Liver (tissue), 9 donors: ENCODE measurements around the gene CACHD1. TPM values are rescaled to one million over a fixed set of nuclear protein-coding genes. Genes with fewer than 3 reads are reported as not detected.
A peak's percentile ranks its signal among the peaks of the same experiment; 100 is the strongest.

Experiments
- DNase-seq: peaks from one replicate; pipeline ENCODE4 v3.0.0-alpha.2; 2017; ENCODE audit warnings: low spot score
- H3K27ac ChIP-seq, 2 donors: one replicate each; pipeline ENCODE4 v1.7.0; 2013; ENCODE audit warnings: inconsistent platforms in 2 of 2, low read length in 2 of 2, control low read depth in 1 of 2, low read depth in 1 of 2, mild to moderate bottlenecking in 1 of 2
- H3K27me3 ChIP-seq, 4 donors: one replicate each; pipeline versions ENCODE4 v1.6.1 to v1.7.0; 2013; ENCODE audit warnings: low read length in 3 of 4, inconsistent platforms in 1 of 4, mild to moderate bottlenecking in 1 of 4, moderate library complexity in 1 of 4; ENCODE audit not compliant: control insufficient read depth in 4 of 4, insufficient read depth in 4 of 4
- H3K36me3 ChIP-seq, 4 donors: one replicate each; pipeline versions ENCODE4 v1.6.1 to v1.7.0; 2013; ENCODE audit warnings: low read length in 3 of 4, mild to moderate bottlenecking in 3 of 4, low read depth in 1 of 4, moderate library complexity in 1 of 4; ENCODE audit not compliant: control insufficient read depth in 4 of 4, insufficient read depth in 3 of 4
- H3K4me1 ChIP-seq, 4 donors: one replicate each; pipeline versions ENCODE4 v1.6.1 to v1.7.0; 2013; ENCODE audit warnings: low read length in 3 of 4, mild to moderate bottlenecking in 3 of 4, moderate library complexity in 1 of 4; ENCODE audit not compliant: control insufficient read depth in 4 of 4, insufficient read depth in 4 of 4
- H3K4me3 ChIP-seq, 3 donors: one replicate each; pipeline versions ENCODE4 v1.6.1 to v1.7.0; 2013; ENCODE audit warnings: low read length in 3 of 3, control low read depth in 1 of 3, low read depth in 1 of 3, mild to moderate bottlenecking in 1 of 3
- H3K9ac ChIP-seq, 2 donors: one replicate each; pipeline ENCODE4 v1.7.0; 2013; ENCODE audit warnings: low read length in 2 of 2, mild to moderate bottlenecking in 2 of 2, moderate library complexity in 2 of 2, control low read depth in 1 of 2, low read depth in 1 of 2
- H3K9me3 ChIP-seq, 4 donors: one replicate each; pipeline versions ENCODE4 v1.6.1 to v1.7.0; 2013; ENCODE audit warnings: low read length in 3 of 4; ENCODE audit not compliant: control insufficient read depth in 4 of 4
- ATF3 ChIP-seq: IDR thresholded peaks from 2 replicates; pipeline ENCODE4 v1.6.1; 2016; ENCODE audit warnings: antibody characterized with exemption
- CTCF ChIP-seq: fragments of 150-350 bp; IDR thresholded peaks from 2 replicates; pipeline ENCODE4 v1.5.1; 2017; ENCODE audit warnings: improper control_type of control experiment, low read depth, low read length; ENCODE audit not compliant: missing input control
- EGR1 ChIP-seq, 2 donors: IDR thresholded peaks; 2 replicates each; pipeline ENCODE4 v1.6.1; 2016 to 2018; ENCODE audit warnings: antibody characterized with exemption in 2 of 2, low read depth in 2 of 2
- FOXA1 ChIP-seq: IDR thresholded peaks from 2 replicates; pipeline ENCODE4 v1.6.1; 2016; ENCODE audit warnings: antibody characterized with exemption
- FOXA2 ChIP-seq: IDR thresholded peaks from 2 replicates; pipeline ENCODE4 v1.6.1; 2016; ENCODE audit warnings: antibody characterized with exemption
- GABPA ChIP-seq, 2 donors: IDR thresholded peaks in 1 of 2; conservative IDR thresholded peaks in 1 of 2; 2 replicates each; pipeline ENCODE4 v1.6.1; 2016; ENCODE audit warnings: antibody characterized with exemption in 2 of 2, mild to moderate bottlenecking in 1 of 2, moderate library complexity in 1 of 2
- HNF4A ChIP-seq, 2 donors: conservative IDR thresholded peaks; 2 replicates each; pipeline ENCODE4 v1.6.1; 2016; ENCODE audit warnings: antibody characterized with exemption in 2 of 2, mild to moderate bottlenecking in 2 of 2
- MAX ChIP-seq: IDR thresholded peaks from 2 replicates; pipeline ENCODE4 v1.6.1; 2016; ENCODE audit warnings: antibody characterized with exemption
- NR2F2 ChIP-seq: IDR thresholded peaks from 2 replicates; pipeline ENCODE4 v1.6.1; 2016; ENCODE audit warnings: antibody characterized with exemption
- RAD21 ChIP-seq, 2 donors: IDR thresholded peaks; 2 replicates each; pipeline ENCODE4 v1.6.1; 2016; ENCODE audit warnings: antibody characterized with exemption in 2 of 2, mild to moderate bottlenecking in 2 of 2
- RXRA ChIP-seq, 2 donors: IDR thresholded peaks; 2 replicates each; pipeline ENCODE4 v1.6.1; 2017 to 2018; ENCODE audit warnings: antibody characterized with exemption in 2 of 2, mild to moderate bottlenecking in 1 of 2
- SP1 ChIP-seq: IDR thresholded peaks from 2 replicates; pipeline ENCODE4 v1.6.1; 2018; ENCODE audit warnings: antibody characterized with exemption, mild to moderate bottlenecking
- YY1 ChIP-seq: IDR thresholded peaks from 2 replicates; pipeline ENCODE4 v1.6.1; 2016; ENCODE audit warnings: antibody characterized with exemption, mild to moderate bottlenecking
- ZBTB33 ChIP-seq: IDR thresholded peaks from 2 replicates; pipeline ENCODE4 v1.6.1; 2016; ENCODE audit warnings: antibody characterized with exemption
- WGBS: extraction: QIAGEN DNeasy Blood & Tissue Kit; methylation state at CpG from one replicate; pipeline ENCODE4 v1.1.7; 2013; 5-methylcytosine and 5-hydroxymethylcytosine counted together
- polyA plus RNA-seq, 2 donors: library from polyadenylated mRNA; stranded (reverse) in 1 of 2; unstranded in 1 of 2; fragments of 200-250 nt in 1 of 2; fragments of >200 nt in 1 of 2; fragmentation: Nextera tagmentation in 1 of 2; extraction: Ambion mirVana in 1 of 2; gene quantifications; one replicate each; pipeline versions ENCODE4 v1.2.1 to v1.2.3, GENCODE V29; 2013 to 2015
- total RNA-seq, 2 donors: library from RNA; depleted of rRNA; stranded (reverse); fragments of >200 nt; gene quantifications; one replicate each; pipeline ENCODE4 v1.2.3, GENCODE V29; 2014
- donor health status: healthy.
- donor health status: healthy.
- donor health status: healthy.
- donor health status: healthy.
- donor health status: healthy.

Gene CACHD1
- total and polyA plus RNA-seq, 4 donors: 0.68 to 4.2 (median 2.3) TPM

GRCh38 chr1:64502931-64503330 lies 33.0 kb downstream of the CACHD1 start:
- Histone ChIP-seq H3K9ac (no peak overlapping the region), H3K4me3 (no peak overlapping the region), H3K36me3 (no peaks in the 10 kb centered on the region), H3K27me3 (no peaks in the 10 kb centered on the region), H3K4me1 (peaks cover 0 to 5% (median 1%) of the 10 kb centered on the region in 4 donors), H3K27ac (no peak overlapping the region), H3K9me3 (no peaks in the 10 kb centered on the region)
- TF ChIP-seq GABPA (IDR thresholded peaks at IDR 0.05 in 1 of 2, conservative IDR thresholded peaks at IDR 0.05 in 1 of 2): no peak
- TF ChIP-seq EGR1 (IDR thresholded peaks at IDR 0.05; ENCODE audit: low read depth in 2 of 2): no peak
- TF ChIP-seq MAX: no peak
- TF ChIP-seq NR2F2: peak; percentile 42
- TF ChIP-seq RAD21 (IDR thresholded peaks at IDR 0.05): no peak
- TF ChIP-seq RXRA (IDR thresholded peaks at IDR 0.05): no peak
- TF ChIP-seq FOXA1: no peak
- DNase-seq: no peak
- 77% methylated on average over 2 of the region's 2 CpGs for WGBS

- no peaks in the 10 kb centered on the region for H3K9me3 ChIP-seq
- H3K27ac ChIP-seq: no peak overlapping the region
- 12% methylated on average over 51 of the region's 51 CpGs for WGBS
- DNase-seq: peak; percentile 71
- TF ChIP-seq NR2F2 (no peak), HNF4A (conservative IDR thresholded peaks at IDR 0.05) (no peak), YY1 (no peak), MAX (no peak), GABPA (IDR thresholded peaks at IDR 0.05 in 1 of 2, conservative IDR thresholded peaks at IDR 0.05 in 1 of 2) (no peak), ATF3 (no peak), FOXA1 (no peak), ZBTB33 (no peak), FOXA2 (no peak), RAD21 (IDR thresholded peaks at IDR 0.05) (no peak), EGR1 (IDR thresholded peaks at IDR 0.05; ENCODE audit: low read depth in 2 of 2) (no peak), CTCF (no peak), SP1 (no peak)
- H3K36me3 ChIP-seq: no peaks in the 10 kb centered on the region
- no peaks in the 10 kb centered on the region for H3K27me3 ChIP-seq
- H3K4me3 ChIP-seq: peak overlapping the region in 2 of 3 donors; percentile 47 to 50
- peaks cover 0 to 5% (median 1%) of the 10 kb centered on the region in 4 donors for H3K4me1 ChIP-seq
- no peak overlapping the region for H3K9ac ChIP-seq
Observed at GRCh38 chr1:64505232-64505943, 35.5 kb downstream of the CACHD1 start.
